ENCODE data around the gene PAX6.

GRCh38 chr11:31772412-31772811, 38.7 kb downstream of the PAX6 start:
- TF ChIP-seq GATA3 (IDR thresholded peaks at IDR 0.05; ENCODE audit: low read depth, low read length) (no peak), GATA2 (IDR thresholded peaks at IDR 0.05; ENCODE audit: low read depth, low read length) (no peak)
